Measurements from ENCODE around the gene EFCAB12.

EFCAB12 gene

DNA sequence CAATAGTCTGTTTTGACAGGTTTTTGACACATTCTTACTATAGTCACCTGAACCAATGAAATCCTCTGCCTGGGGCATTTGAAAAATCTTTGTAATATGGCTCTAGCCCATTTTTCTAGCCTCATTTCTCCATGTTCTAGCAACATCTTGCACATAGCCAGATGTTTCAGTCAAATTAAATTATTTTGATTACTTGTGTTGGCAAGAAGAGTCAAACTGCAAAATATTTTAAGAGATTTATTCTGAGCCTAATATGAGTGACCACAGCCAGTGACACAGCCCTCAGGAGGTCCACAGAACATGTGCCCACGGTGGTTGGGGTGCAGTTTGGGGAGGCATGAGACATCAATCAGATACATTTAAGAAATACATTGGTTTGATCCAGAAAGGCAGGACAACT lies 18.5 kb upstream of the EFCAB12 start:
- no peak overlapping the region for H3K4me3 ChIP-seq (ENCODE audit: low read depth, low read length)
- DNase-seq (ENCODE audit: low read depth): no peak

DNA sequence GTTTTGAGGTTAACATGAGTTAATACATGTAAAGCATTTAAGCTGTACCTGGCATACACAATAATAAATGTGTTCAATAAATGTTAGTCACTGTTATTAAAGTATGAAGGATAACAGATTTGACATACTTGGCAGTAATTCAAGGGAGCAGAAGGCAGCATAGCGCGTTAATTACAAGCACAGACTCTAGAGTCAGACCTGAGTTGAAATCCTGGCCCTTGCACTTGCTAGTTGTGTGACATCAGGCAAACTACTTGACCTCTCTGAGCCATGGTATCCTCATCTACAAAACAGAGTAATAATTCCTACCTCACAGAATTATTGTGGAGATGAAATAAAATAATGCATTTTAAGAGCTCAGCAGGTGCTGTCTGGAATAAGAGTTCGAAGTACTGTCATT lies 17.0 kb upstream of the EFCAB12 start:
- TF ChIP-seq, protein P1, sequence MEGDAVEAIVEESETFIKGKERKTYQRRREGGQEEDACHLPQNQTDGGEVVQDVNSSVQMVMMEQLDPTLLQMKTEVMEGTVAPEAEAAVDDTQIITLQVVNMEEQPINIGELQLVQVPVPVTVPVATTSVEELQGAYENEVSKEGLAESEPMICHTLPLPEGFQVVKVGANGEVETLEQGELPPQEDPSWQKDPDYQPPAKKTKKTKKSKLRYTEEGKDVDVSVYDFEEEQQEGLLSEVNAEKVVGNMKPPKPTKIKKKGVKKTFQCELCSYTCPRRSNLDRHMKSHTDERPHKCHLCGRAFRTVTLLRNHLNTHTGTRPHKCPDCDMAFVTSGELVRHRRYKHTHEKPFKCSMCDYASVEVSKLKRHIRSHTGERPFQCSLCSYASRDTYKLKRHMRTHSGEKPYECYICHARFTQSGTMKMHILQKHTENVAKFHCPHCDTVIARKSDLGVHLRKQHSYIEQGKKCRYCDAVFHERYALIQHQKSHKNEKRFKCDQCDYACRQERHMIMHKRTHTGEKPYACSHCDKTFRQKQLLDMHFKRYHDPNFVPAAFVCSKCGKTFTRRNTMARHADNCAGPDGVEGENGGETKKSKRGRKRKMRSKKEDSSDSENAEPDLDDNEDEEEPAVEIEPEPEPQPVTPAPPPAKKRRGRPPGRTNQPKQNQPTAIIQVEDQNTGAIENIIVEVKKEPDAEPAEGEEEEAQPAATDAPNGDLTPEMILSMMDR (IDR thresholded peaks at IDR 0.05; ENCODE audit: control insufficient read depth, extremely low read depth, insufficient read depth): no peak
- no peak for DNase-seq (ENCODE audit: low read depth)
- H3K4me3 ChIP-seq (ENCODE audit: low read depth, low read length): no peak overlapping the region

More for the DNA sequence above, 18.5 kb upstream of the EFCAB12 start:
- TF ChIP-seq, protein P1 (IDR thresholded peaks at IDR 0.05; ENCODE audit: control insufficient read depth, extremely low read depth, insufficient read depth): no peak

DNA sequence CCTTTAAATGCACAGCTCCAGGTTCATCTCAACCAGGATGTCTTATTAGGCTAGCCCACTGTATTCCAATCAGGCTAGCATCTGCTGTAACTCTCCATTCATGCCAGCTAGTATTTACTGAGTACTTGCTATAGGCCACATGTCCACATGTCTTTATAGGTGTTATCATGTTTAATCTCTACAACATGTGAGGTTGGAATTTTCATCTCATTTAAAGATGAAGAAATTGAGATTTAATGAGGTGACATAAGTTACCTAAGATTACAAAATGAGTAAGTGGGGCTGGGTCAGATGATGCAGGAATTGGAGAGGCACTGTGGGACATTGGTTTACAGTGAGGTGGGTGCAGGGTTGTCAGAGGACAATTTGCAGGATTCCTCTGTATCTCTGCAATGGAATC lies 14.5 kb upstream of the EFCAB12 start:
- no peak overlapping the region for H3K4me3 ChIP-seq (ENCODE audit: low read depth, low read length)
- TF ChIP-seq, protein P1 (IDR thresholded peaks at IDR 0.05; ENCODE audit: control insufficient read depth, extremely low read depth, insufficient read depth): no peak
- DNase-seq (ENCODE audit: low read depth): no peak

DNA sequence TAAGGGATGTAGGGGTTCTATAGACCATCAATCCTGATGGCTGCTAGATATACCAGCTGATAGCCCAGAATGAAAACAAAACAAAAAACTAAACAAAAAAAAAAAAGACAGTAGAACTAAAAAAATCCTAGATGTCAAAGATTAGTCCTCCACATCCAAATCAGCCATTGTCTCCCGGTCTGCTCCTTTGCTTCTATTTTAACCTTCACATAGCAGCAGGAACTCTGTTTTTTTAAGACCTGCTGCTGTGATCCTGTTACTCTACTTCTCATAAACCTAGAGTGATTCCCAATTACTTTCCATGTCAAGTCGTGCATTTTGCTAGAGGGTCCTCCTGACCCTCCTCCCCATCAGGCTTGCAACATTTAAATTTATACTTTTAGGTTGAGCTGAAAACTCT lies 14.1 kb upstream of the EFCAB12 start:
- DNase-seq (ENCODE audit: low read depth): no peak
- H3K4me3 ChIP-seq (ENCODE audit: low read depth, low read length): no peak overlapping the region
- TF ChIP-seq, protein P1 (IDR thresholded peaks at IDR 0.05; ENCODE audit: control insufficient read depth, extremely low read depth, insufficient read depth): no peak

DNA sequence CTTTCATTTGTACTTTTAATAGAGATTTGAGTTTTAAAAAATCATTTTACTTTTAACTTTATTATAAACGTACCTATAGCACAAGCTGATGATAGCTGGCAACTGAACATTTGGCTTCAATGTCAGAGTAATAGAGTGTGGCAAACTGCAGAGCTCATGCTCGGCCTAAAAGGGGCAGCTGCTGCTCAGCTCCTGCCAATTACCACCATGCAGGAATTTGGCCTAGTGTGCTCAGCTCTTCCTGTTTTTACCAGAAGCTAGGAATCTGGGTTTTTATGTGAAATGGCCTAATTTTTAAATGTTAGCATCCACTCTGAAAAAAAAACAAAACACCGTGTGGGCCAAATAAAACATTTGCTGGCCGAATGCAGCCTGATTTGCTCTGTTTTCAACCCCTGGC lies 13.3 kb upstream of the EFCAB12 start:
- no peak overlapping the region for H3K4me3 ChIP-seq (ENCODE audit: low read depth, low read length)
- TF ChIP-seq, protein P1 (IDR thresholded peaks at IDR 0.05; ENCODE audit: control insufficient read depth, extremely low read depth, insufficient read depth): no peak
- DNase-seq (ENCODE audit: low read depth): no peak

DNA sequence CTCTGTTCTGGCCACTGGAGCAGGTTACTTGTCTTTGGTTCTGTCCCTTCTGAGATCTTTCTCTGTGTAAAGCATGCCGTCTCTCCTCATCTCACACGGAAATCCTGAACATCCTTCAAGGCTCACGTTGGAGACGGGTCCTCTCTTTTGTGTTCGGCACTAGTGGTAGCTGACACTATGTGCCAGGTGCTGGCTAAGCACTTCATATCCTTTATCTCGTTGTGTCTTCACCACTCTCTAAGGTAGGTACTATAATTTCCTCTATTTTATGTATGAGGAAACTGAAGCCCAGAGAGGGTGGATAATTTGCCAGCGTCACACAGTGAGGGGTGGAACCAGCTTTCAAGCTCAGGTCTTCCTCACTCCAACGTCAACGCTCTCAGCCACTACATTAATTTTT lies 12.8 kb upstream of the EFCAB12 start:
- H3K4me3 ChIP-seq (ENCODE audit: low read depth, low read length): peak overlapping the region; percentile 89
- no peak for DNase-seq (ENCODE audit: low read depth)
- TF ChIP-seq, protein P1 (IDR thresholded peaks at IDR 0.05; ENCODE audit: control insufficient read depth, extremely low read depth, insufficient read depth): no peak

DNA sequence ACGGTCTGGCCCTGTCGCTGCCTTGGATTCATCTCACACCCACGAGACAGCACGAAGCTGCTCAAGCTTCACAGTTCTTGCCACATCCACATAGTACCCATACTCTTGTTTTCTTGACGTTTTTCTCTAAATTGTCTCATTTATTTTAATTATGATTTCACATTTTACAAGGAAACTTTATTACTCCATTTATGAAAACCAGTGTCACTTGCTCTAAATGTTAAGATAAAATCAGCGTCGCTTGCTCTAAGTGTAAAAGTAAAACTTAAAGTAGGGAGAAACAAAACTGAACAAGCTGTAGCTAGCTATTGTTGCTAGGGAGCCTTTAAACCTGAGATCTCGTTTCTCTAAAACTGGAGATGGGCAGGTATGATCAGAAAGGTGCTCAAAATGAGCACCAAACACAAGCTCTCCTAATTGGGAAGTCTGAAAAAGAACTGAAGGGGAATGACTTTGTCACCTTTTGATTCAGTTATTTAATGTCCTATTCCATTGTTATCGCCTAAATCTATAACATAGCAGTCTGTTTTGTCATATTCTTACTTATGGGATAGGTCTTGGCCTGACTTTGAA lies 12.3 kb upstream of the EFCAB12 start:
- no peak for DNase-seq (ENCODE audit: low read depth)
- H3K4me3 ChIP-seq (ENCODE audit: low read depth, low read length): peak overlapping the region; percentile 89
- TF ChIP-seq, protein P1 (IDR thresholded peaks at IDR 0.05; ENCODE audit: control insufficient read depth, extremely low read depth, insufficient read depth): no peak
